Measurements from ENCODE around the gene MRPL28. TPM values are rescaled to one million over a fixed set of nuclear protein-coding genes. Genes with fewer than 3 reads are reported as not detected.

MRPL28 gene
- polyA plus RNA-seq, 3 donors = 68.6 to 88.5 (median 88.1) TPM

- H4K20me1 ChIP-seq (ENCODE audit: insufficient read depth, low read length) = peaks cover 56% of the 10 kb centered on the region
- H2AFZ ChIP-seq (ENCODE audit: insufficient read depth, low read depth, low read length, poor library complexity, severe bottlenecking) = peak overlapping the region; percentile 74
- peak overlapping the region; percentile 20 to 72 (median 49) for H3K4me3 ChIP-seq (replicated peaks in 1 of 3; ENCODE audit: low read depth in 2 of 3, low read length in 3 of 3)
- Mint-ChIP-seq H3K27me3 (ENCODE audit: low read depth in 3 of 3) (peaks cover 0 to 1% (median 0%) of the 10 kb centered on the region in 3 donors), H3K4me3 (peak overlapping the region; percentile 77 to 90), H3K9me3 (no peaks in the 10 kb centered on the region), H3K36me3 (peaks cover 7% of the 10 kb centered on the region in 2 donors), H3K4me1 (peaks cover 49% of the 10 kb centered on the region), H3K27ac (peak overlapping the region; percentile 50 to 90 (median 84))
- H3K4me2 ChIP-seq (replicated peaks; ENCODE audit: extremely low read depth, low read length, poor library complexity, severe bottlenecking) = peak overlapping the region; percentile 75
- no peaks in the 10 kb centered on the region for H3K27me3 ChIP-seq (ENCODE audit: control insufficient read depth in 2 of 2, insufficient read depth in 2 of 2, low read length in 2 of 2)
- TF ChIP-seq CTCF (IDR thresholded peaks at IDR 0.05) = no peak
- WGBS (ENCODE audit: insufficient coverage) = 9% methylated on average over 45 of the region's 55 CpGs
- H3K9ac ChIP-seq (ENCODE audit: insufficient read depth, low read length, poor library complexity, severe bottlenecking) = peak overlapping the region; percentile 69
- peaks cover 0 to 5% of the 10 kb centered on the region in 2 donors for H3K36me3 ChIP-seq (replicated peaks in 1 of 2; ENCODE audit: control insufficient read depth in 1 of 2, insufficient read depth in 2 of 2, low read length in 2 of 2)
- intact Hi-C loops (cut with micrococcal nuclease) = no loop called here
- peaks cover 47 to 55% of the 10 kb centered on the region in 2 donors for H3K4me1 ChIP-seq (ENCODE audit: control insufficient read depth in 1 of 2, insufficient read depth in 2 of 2, low read length in 2 of 2)
- no peaks in the 10 kb centered on the region for H3K9me3 ChIP-seq (replicated peaks in 1 of 2; ENCODE audit: control insufficient read depth in 1 of 2, insufficient read depth in 1 of 2, low read length in 2 of 2)
- peak; percentile 18 to 26 (median 24) for DNase-seq
- peak overlapping the region; percentile 47 to 76 for H3K27ac ChIP-seq (ENCODE audit: low read depth in 1 of 2, low read length in 2 of 2)
- H3K79me2 ChIP-seq (ENCODE audit: insufficient read depth, low read length) = peaks cover 89% of the 10 kb centered on the region
These were observed 45.6 kb downstream of the MRPL28 start for GRCh38 chr16:324451-325334.

- WGBS (ENCODE audit: insufficient coverage) = 90% methylated on average over 17 of the region's 17 CpGs
- Mint-ChIP-seq H3K27me3 (ENCODE audit: low read depth in 3 of 3) (peaks cover 0 to 1% (median 0%) of the 10 kb centered on the region in 3 donors), H3K9me3 (no peaks in the 10 kb centered on the region), H3K4me3 (peak overlapping the region; percentile 77 to 90), H3K4me1 (peaks cover 47% of the 10 kb centered on the region), H3K36me3 (peaks cover 10 to 12% of the 10 kb centered on the region in 2 donors), H3K27ac (peak overlapping the region in 5 of 7 donors; percentile 24 to 90 (median 82))
- no peaks in the 10 kb centered on the region for H3K27me3 ChIP-seq (ENCODE audit: control insufficient read depth in 2 of 2, insufficient read depth in 2 of 2, low read length in 2 of 2)
- H3K4me1 ChIP-seq (ENCODE audit: control insufficient read depth in 1 of 2, insufficient read depth in 2 of 2, low read length in 2 of 2) = peaks cover 47 to 54% of the 10 kb centered on the region in 2 donors
- H3K79me2 ChIP-seq (ENCODE audit: insufficient read depth, low read length) = peaks cover 89% of the 10 kb centered on the region
- H3K27ac ChIP-seq (ENCODE audit: low read depth in 1 of 2, low read length in 2 of 2) = peak overlapping the region in 1 of 2 donors; percentile 76
- H3K9me3 ChIP-seq (replicated peaks in 1 of 2; ENCODE audit: control insufficient read depth in 1 of 2, insufficient read depth in 1 of 2, low read length in 2 of 2) = no peaks in the 10 kb centered on the region
- peak overlapping the region; percentile 75 for H3K4me2 ChIP-seq (replicated peaks; ENCODE audit: extremely low read depth, low read length, poor library complexity, severe bottlenecking)
- H3K36me3 ChIP-seq (replicated peaks in 1 of 2; ENCODE audit: control insufficient read depth in 1 of 2, insufficient read depth in 2 of 2, low read length in 2 of 2) = peaks cover 0 to 11% of the 10 kb centered on the region in 2 donors
- H3K4me3 ChIP-seq (replicated peaks in 1 of 3; ENCODE audit: low read depth in 2 of 3, low read length in 3 of 3) = peak overlapping the region in 1 of 3 experiments; percentile 72
- peaks cover 61% of the 10 kb centered on the region for H4K20me1 ChIP-seq (ENCODE audit: insufficient read depth, low read length)
- H2AFZ ChIP-seq (ENCODE audit: insufficient read depth, low read depth, low read length, poor library complexity, severe bottlenecking) = no peak overlapping the region
- DNase-seq = no peak
- peak overlapping the region; percentile 69 for H3K9ac ChIP-seq (ENCODE audit: insufficient read depth, low read length, poor library complexity, severe bottlenecking)
- intact Hi-C loops (cut with micrococcal nuclease) = no loop called here
- no peak for TF ChIP-seq CTCF (IDR thresholded peaks at IDR 0.05)
These were observed 46.2 kb downstream of the MRPL28 start for GRCh38 chr16:324201-324450.

Data from CD14-positive monocyte (primary cell).